ENCODE data around the gene TMEM191C.
"Not testable (repeated sequence)": the region's sequence is repeated elsewhere in the genome, so short reads cannot be mapped to it uniquely, and the experiment has no call there.

TMEM191C gene

GRCh38 chr22:21473664-21474063 lies 6.5 kb downstream of the TMEM191C start:
- not testable (repeated sequence) for DNase-seq (ENCODE audit: low read depth)

DNA sequence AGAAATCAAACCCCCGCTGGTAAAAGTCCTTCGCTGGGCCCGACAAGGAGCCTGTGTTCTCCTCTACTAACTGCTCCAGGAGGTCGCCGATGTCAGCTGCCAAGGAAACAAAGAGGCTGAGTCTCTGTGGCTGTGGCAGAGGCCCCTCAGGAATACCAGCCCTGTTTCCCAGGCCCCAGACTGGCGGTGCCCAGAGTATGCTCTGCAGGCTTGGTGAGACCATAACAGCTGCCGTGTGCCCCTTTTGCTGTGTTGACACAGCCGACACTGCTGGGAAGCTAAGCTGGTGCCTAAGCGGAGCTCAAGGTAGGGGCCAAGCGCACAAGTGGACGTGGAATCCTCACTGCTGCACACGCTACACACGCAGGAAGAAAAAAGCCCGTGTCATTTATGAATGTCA lies 16.9 kb downstream of the TMEM191C start:
- DNase-seq (ENCODE audit: low read depth): not testable (repeated sequence)

- not testable (repeated sequence) for DNase-seq (ENCODE audit: low read depth)
These were observed 20.5 kb downstream of the TMEM191C start for GRCh38 chr22:21487723-21488122.

DNA sequence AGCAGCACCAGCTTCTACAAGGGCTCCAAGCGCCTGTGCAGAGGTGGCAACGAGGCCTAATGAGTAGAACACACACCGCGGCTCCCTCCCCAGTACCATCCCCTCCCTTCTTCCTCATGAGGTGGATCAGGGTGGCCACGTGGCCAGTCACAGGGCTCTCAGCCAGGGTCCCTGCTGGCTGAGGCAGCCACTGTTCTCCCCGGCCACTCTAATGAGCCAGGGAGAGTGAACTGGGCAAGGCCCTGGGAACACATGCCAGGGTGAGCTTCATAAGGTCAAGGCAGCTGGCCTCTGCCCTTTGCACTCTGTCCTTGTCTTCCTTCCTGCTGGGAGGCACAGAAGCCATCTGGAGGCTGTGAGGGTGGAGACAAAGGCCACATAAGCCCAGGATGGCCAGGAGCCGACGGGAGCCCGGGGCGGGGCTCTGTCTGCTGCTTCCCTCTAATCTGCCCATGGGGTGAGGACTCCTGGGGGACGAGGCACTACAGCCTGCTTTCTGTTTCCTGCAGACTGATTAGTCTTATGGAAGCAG lies 22.0 kb downstream of the TMEM191C start:
- not testable (repeated sequence) for DNase-seq (ENCODE audit: low read depth)

- DNase-seq (ENCODE audit: low read depth): not testable (repeated sequence)
These were observed 23.4 kb downstream of the TMEM191C start for GRCh38 chr22:21490556-21490955.

DNA sequence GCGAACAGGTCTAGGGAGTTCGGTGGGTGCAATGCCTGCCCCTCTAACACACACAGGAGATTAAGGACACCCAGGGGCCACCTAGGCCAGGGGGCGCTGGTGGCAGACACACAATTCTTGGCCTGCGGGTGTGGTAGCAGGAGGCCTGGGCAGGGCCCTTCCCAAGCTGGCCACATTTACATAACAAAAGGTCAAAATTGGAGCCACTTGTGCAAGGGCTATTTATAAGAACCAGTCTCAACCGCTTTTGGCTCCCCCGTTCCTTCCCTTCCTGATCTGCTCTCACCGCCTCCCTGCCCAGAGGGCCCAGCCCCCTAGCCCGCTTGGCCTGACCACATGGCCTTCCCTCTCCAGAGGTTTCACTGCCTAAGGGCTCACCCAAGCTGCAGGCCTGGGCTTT lies 25.1 kb downstream of the TMEM191C start:
- DNase-seq (ENCODE audit: low read depth): not testable (repeated sequence)

DNA sequence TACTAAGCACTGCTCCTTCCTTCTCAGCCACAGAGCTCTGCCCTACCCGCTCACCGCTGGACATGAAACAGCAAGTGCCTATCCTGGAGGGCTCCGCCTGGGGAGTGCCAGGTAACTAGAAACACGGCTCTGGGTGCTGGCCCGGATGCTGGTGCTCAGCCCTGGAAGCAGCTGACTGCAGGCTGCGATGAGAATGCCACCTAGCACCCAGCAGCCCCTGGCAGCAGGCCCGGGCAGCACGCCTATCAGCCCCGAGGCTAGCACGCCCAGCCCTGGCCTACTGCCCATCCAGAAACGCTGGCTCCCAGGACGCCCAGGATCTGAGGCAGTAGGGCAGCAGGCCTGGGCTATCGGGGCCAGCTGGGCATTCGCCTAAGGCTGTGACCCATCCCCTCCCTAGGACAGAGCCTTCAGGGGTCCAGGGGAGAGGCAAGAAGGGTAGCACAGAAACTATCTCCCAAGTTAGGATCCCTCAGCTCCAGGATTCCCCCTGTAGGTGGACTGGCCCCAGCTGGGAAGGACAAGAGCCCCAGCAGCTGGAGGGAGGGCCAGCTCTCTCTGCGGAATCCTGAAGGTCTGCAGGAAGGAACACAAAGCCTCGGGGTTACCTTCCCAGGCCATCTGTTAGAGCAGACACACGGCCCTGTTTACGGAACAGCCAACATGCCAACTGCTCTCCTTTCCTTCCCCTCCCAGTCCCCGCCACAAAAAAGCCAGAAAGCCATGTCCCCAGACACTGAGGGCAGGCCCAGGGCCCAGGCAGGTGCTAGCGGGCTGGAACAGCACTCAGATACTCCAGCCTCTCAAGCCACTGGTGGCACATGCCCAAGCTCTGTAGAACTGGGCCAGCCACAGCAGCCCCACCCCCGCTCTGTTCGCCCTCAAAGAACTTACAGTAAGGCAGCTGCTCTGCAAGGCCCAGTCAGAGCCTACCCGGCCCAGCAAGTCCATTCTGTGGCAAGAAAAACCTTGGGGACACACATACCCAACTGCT lies 26.9 kb downstream of the TMEM191C start:
- not testable (repeated sequence) for DNase-seq (ENCODE audit: low read depth)

GRCh38 chr22:21497984-21498383 lies 30.8 kb downstream of the TMEM191C start:
- not testable (repeated sequence) for DNase-seq (ENCODE audit: low read depth)

GRCh38 chr22:21498489-21498888 lies 31.3 kb downstream of the TMEM191C start:
- not testable (repeated sequence) for DNase-seq (ENCODE audit: low read depth)

GRCh38 chr22:21499623-21500506 lies 32.7 kb downstream of the TMEM191C start:
- DNase-seq (ENCODE audit: low read depth): not testable (repeated sequence)

- not testable (repeated sequence) for DNase-seq (ENCODE audit: low read depth)
These were observed 43.2 kb downstream of the TMEM191C start for GRCh38 chr22:21510397-21510796.

DNA sequence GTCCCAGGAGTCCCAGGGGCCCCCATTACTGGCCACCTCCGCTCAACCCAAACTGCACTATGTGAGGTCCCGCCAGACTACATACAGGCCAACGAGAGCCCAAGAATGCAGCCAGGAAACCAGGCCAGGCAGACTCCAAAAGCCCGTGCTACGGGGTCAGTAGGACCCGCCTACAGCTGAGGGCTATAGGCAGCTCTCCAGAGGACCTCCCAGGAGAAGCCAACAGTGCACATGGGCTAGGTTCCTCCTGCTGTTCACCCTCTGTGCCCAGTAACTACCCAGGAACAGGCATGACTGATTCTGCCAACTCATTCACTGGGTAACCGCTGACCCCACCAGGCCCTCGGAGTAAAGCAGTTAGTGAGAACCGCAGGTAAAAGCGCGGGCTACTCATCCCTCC lies 44.8 kb downstream of the TMEM191C start:
- DNase-seq (ENCODE audit: low read depth): not testable (repeated sequence)

DNA sequence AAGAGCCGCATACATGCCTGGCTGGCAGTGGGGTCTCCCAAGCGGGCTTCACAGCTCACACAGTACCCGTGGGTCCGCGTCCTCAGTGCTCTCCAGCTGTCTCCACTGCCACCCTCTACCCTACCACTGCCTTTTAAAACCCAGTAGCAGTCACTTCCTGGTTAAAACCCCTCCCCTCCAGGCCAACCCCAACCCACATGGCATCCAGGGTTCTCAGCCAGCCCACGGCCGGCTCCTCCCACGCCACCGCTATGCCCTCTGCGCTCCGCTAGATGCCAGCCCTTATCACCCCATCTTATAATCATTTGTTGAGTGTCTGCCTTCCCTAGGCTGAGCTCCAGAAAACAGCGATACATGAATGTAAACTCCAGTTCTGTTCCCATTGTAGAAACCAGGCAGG lies 46.9 kb downstream of the TMEM191C start:
- DNase-seq (ENCODE audit: low read depth): not testable (repeated sequence)

GRCh38 chr22:21515234-21515633 lies 48.0 kb downstream of the TMEM191C start:
- DNase-seq (ENCODE audit: low read depth): not testable (repeated sequence)

DNA sequence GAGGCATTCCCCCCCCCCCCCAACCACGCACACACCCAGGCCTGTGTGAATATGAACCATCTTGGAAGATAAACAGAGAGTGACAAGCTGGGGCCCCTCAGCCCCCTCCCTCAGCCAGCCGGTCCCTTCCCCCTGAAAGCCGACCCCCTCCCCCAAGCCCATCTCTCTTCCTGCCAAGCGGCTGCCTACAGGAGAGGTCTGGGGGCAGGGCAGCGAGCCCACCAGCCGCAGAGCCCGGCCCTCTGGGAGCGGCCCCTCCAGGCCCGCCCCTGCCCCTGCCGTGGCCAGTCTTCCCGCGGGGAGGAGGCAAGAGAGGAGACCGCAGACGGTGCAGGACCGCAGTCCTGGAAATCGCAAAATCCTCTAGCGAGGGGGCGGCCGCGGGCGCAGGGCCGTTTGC lies 49.3 kb downstream of the TMEM191C start:
- DNase-seq (ENCODE audit: low read depth): not testable (repeated sequence)

GRCh38 chr22:21516970-21517764 lies 50.0 kb downstream of the TMEM191C start:
- DNase-seq (ENCODE audit: low read depth): not testable (repeated sequence)
